SU-DHL-6 (cell line): ENCODE results near the gene ALDH1A1.

Experiments
- CTCF ChIP-seq: fragments of 200-600 bp; sonication (generic); IDR thresholded peaks from one replicate; pipeline ENCODE4 v1.5.1; 2017; ENCODE audit warnings: antibody characterized with exemption, mild to moderate bottlenecking, low read length, moderate library complexity; ENCODE audit not compliant: insufficient read depth, poor library complexity, severe bottlenecking
- EZH2phosphoT487 ChIP-seq: fragments of 200-600 bp; sonication (generic), shearing (Covaris generic); conservative IDR thresholded peaks from 2 replicates; pipeline ENCODE4 v1.6.1; 2018; ENCODE audit warnings: mild to moderate bottlenecking, antibody characterized with exemption, low read length, moderate library complexity, mixed read lengths

- TF ChIP-seq CTCF = no peak
- no peak for TF ChIP-seq EZH2phosphoT487
Observed at GRCh38 chr9:72883875-72884274, 69.0 kb downstream of the ALDH1A1 start.
